Thyroid gland (tissue), 4 donors: ENCODE results near the gene POFUT2.

Source experiments
- POLR2A ChIP-seq, 2 donors: fragments of 450-650 bp; IDR thresholded peaks; one replicate each; pipeline ENCODE4 v1.6.1; 2017; ENCODE audit warnings: antibody characterized with exemption in 2 of 2, mild to moderate bottlenecking in 2 of 2, moderate library complexity in 1 of 2
- TF ChIP-seq, protein P1 (sequence below), 6 experiments: fragments of 200-600 bp in 3 of 6; fragments of 450-650 bp in 3 of 6; sonication (generic) in 3 of 6; IDR thresholded peaks; one replicate each; pipeline ENCODE4 v1.5.1; 2016 to 2019; ENCODE audit warnings: antibody characterized with exemption in 6 of 6, mild to moderate bottlenecking in 2 of 6, inconsistent platforms in 1 of 6, moderate library complexity in 1 of 6

DNA sequence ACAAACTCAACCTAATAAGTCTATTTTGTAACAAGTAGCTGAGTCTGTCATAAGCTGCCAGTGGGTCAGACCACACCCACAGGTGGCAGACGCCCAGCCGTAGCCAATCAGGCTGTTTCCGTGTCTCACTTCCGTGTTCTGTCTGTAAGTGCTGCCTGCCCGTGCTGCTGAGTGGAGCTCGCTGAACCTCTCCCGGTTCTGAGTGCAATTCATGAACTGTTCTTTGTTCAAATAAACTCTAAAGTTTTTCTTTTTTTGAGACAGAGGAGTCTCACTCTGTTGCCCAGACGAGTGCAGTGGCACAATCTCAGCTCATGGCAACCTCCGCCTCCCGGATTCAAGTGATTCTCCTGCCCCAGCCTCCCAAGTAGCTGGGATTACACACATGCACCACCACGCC, 25.1 kb downstream of the POFUT2 start:
- TF ChIP-seq, protein P1, sequence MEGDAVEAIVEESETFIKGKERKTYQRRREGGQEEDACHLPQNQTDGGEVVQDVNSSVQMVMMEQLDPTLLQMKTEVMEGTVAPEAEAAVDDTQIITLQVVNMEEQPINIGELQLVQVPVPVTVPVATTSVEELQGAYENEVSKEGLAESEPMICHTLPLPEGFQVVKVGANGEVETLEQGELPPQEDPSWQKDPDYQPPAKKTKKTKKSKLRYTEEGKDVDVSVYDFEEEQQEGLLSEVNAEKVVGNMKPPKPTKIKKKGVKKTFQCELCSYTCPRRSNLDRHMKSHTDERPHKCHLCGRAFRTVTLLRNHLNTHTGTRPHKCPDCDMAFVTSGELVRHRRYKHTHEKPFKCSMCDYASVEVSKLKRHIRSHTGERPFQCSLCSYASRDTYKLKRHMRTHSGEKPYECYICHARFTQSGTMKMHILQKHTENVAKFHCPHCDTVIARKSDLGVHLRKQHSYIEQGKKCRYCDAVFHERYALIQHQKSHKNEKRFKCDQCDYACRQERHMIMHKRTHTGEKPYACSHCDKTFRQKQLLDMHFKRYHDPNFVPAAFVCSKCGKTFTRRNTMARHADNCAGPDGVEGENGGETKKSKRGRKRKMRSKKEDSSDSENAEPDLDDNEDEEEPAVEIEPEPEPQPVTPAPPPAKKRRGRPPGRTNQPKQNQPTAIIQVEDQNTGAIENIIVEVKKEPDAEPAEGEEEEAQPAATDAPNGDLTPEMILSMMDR (IDR thresholded peaks at IDR 0.05): no peak
- no peak for TF ChIP-seq POLR2A (IDR thresholded peaks at IDR 0.05)
